GM04503 (cell line): ENCODE measurements around the gene ELL3.
"Not testable (repeated sequence)": the region's sequence is repeated elsewhere in the genome, so short reads cannot be mapped to it uniquely, and the experiment has no call there.

Experiments
- DNase-seq: peaks from one replicate; pipeline ENCODE4 v3.0.0-alpha.2; 2012; ENCODE audit warnings: low read depth

The ELL3 gene

GRCh38 chr15:43791993-43792760 is 15.4 kb upstream of the ELL3 start, which contains the start of gene SERF2:
SERF2 (plus strand) TSS chr15:43792320; CDS start chr15:43792377, 57 bp downstream.
- peak; percentile 93 for DNase-seq

- DNase-seq: no peak
Observed at GRCh38 chr15:43789409-43789808, 12.6 kb upstream of the ELL3 start.

GRCh38 chr15:43779016-43779415 is 2.2 kb upstream of the ELL3 start:
- DNase-seq: no peak

GRCh38 chr15:43777267-43777914 is 625 bp upstream of the ELL3 start:
- DNase-seq: no peak

- DNase-seq: no peak
Observed at GRCh38 chr15:43776101-43776717, 557 bp downstream of the ELL3 start.

- no peak for DNase-seq
Observed at GRCh38 chr15:43775411-43775965, 1.3 kb downstream of the ELL3 start.

GRCh38 chr15:43774062-43774461 is 2.7 kb downstream of the ELL3 start:
- no peak for DNase-seq

GRCh38 chr15:43772624-43773023 is 4.1 kb downstream of the ELL3 start:
- DNase-seq: no peak

GRCh38 chr15:43771816-43772215 is 5.0 kb downstream of the ELL3 start:
- no peak for DNase-seq

GRCh38 chr15:43769584-43770228 is 7.1 kb downstream of the ELL3 start:
- DNase-seq: no peak

GRCh38 chr15:43763819-43764446 is 12.8 kb downstream of the ELL3 start:
- DNase-seq: no peak

GRCh38 chr15:43762824-43763223 is 13.9 kb downstream of the ELL3 start:
- DNase-seq: no peak

GRCh38 chr15:43751885-43752284 is 24.9 kb downstream of the ELL3 start:
- no peak for DNase-seq

GRCh38 chr15:43749690-43750345 is 26.9 kb downstream of the ELL3 start:
- DNase-seq: no peak

GRCh38 chr15:43748376-43748775 is 28.4 kb downstream of the ELL3 start:
- no peak for DNase-seq

- DNase-seq: not testable (repeated sequence)
Observed at GRCh38 chr15:43746903-43747309, 29.9 kb downstream of the ELL3 start.

GRCh38 chr15:43746245-43746902 is 30.4 kb downstream of the ELL3 start, which contains the start of gene PDIA3:
PDIA3 (plus strand) TSS chr15:43746438; CDS start chr15:43746540, 102 bp downstream.
- not testable (repeated sequence) for DNase-seq

- no peak for DNase-seq
Observed at GRCh38 chr15:43735416-43735815, 41.4 kb downstream of the ELL3 start.

- DNase-seq: peak; percentile 37
Observed at GRCh38 chr15:43728053-43728725, 48.6 kb downstream of the ELL3 start.

GRCh38 chr15:43726306-43726705 is 50.5 kb downstream of the ELL3 start:
- DNase-seq: not testable (repeated sequence)
